ENCODE data around the gene MED15.
"Not testable (repeated sequence)": the region's sequence is repeated elsewhere in the genome, so short reads cannot be mapped to it uniquely, and the experiment has no call there.

MED15 gene

GRCh38 chr22:20594486-20594885, 87.1 kb downstream of the MED15 start:
- DNase-seq (ENCODE audit: low read depth in 2 of 2, low spot score in 1 of 2), result not testable (repeated sequence)

GRCh38 chr22:20595461-20595860, 88.1 kb downstream of the MED15 start:
- no peak for DNase-seq (ENCODE audit: low read depth in 2 of 2, low spot score in 1 of 2)

GRCh38 chr22:20599117-20599516, 91.7 kb downstream of the MED15 start:
- no peak for DNase-seq (ENCODE audit: low read depth in 2 of 2, low spot score in 1 of 2)

GRCh38 chr22:20600137-20600673, 92.8 kb downstream of the MED15 start:
- DNase-seq (ENCODE audit: low read depth in 2 of 2, low spot score in 1 of 2), result no peak

GRCh38 chr22:20601308-20601707, 93.9 kb downstream of the MED15 start:
- DNase-seq (ENCODE audit: low read depth in 2 of 2, low spot score in 1 of 2), result no peak

GRCh38 chr22:20602609-20603164, 95.3 kb downstream of the MED15 start:
- no peak for DNase-seq (ENCODE audit: low read depth in 2 of 2, low spot score in 1 of 2)

- DNase-seq (ENCODE audit: low read depth in 2 of 2, low spot score in 1 of 2), result no peak
Measured at GRCh38 chr22:20604092-20604747, 96.8 kb downstream of the MED15 start.

GRCh38 chr22:20604776-20605221, 97.4 kb downstream of the MED15 start:
- DNase-seq (ENCODE audit: low read depth in 2 of 2, low spot score in 1 of 2), result no peak

GRCh38 chr22:20605328-20605727, 97.9 kb downstream of the MED15 start:
- DNase-seq (ENCODE audit: low read depth in 2 of 2, low spot score in 1 of 2), result no peak

GRCh38 chr22:20606041-20606783, 98.8 kb downstream of the MED15 start:
- peak; percentile 28 to 44 for DNase-seq (ENCODE audit: low read depth in 2 of 2, low spot score in 1 of 2)

- no peak for DNase-seq (ENCODE audit: low read depth in 2 of 2, low spot score in 1 of 2)
Measured at GRCh38 chr22:20606784-20607128, 99.3 kb downstream of the MED15 start.

GRCh38 chr22:20607157-20607907, 99.9 kb downstream of the MED15 start:
- no peak for DNase-seq (ENCODE audit: low read depth in 2 of 2, low spot score in 1 of 2)

- no peak for DNase-seq (ENCODE audit: low read depth in 2 of 2, low spot score in 1 of 2)
Measured at GRCh38 chr22:20610243-20610686, 102.9 kb downstream of the MED15 start.

- no peak for DNase-seq (ENCODE audit: low read depth in 2 of 2, low spot score in 1 of 2)
Measured at GRCh38 chr22:20610757-20611156, 103.3 kb downstream of the MED15 start.

- no peak for DNase-seq (ENCODE audit: low read depth in 2 of 2, low spot score in 1 of 2)
Measured at GRCh38 chr22:20611418-20611817, 104.0 kb downstream of the MED15 start.

GRCh38 chr22:20613301-20613700, 105.9 kb downstream of the MED15 start:
- no peak for DNase-seq (ENCODE audit: low read depth in 2 of 2, low spot score in 1 of 2)

- no peak for DNase-seq (ENCODE audit: low read depth in 2 of 2, low spot score in 1 of 2)
Measured at GRCh38 chr22:20615021-20615420, 107.6 kb downstream of the MED15 start.

GRCh38 chr22:20615533-20616450, 108.4 kb downstream of the MED15 start:
- DNase-seq (ENCODE audit: low read depth in 2 of 2, low spot score in 1 of 2), result no peak

GRCh38 chr22:20616451-20617043, 109.1 kb downstream of the MED15 start:
- no peak for DNase-seq (ENCODE audit: low read depth in 2 of 2, low spot score in 1 of 2)

GRCh38 chr22:20618488-20618887, 111.1 kb downstream of the MED15 start:
- DNase-seq (ENCODE audit: low read depth in 2 of 2, low spot score in 1 of 2), result no peak
